Measurements from ENCODE around the gene HGFAC.
"Not testable (repeated sequence)": the region's sequence is repeated elsewhere in the genome, so short reads cannot be mapped to it uniquely, and the experiment has no call there.

Gene HGFAC

DNA sequence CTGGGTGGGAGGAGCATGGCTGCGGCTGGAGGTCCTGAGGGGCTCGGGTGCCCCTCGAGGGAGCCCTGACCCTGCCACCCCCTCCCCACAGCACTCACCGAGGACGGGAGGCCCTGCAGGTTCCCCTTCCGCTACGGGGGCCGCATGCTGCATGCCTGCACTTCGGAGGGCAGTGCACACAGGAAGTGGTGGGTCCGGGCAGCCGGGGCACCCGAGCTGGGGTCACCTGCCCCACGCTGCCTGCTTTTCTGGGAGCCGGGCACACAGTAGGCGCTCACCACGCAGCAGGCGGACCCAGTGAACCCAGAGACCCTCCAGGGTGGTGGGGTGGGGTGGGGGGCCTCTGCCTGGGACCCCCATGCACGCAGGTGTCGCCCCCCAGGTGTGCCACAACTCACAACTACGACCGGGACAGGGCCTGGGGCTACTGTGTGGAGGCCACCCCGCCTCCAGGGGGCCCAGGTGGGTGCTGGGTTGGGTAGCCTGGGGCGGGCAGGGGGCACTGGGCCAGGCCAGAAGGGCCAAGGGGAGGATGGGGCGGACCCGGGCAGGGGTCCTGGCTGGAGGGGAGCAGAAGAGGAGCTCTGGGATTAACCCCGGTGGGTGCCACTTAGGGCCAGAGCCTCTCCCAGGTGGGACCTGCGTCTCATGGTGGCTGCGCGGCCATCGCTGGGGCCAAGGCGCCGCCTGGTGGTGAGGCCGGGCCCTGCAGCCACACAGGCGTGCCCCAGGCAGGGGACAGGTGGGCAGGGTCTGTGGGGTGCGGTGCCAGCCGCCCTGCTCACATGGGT is 1.4 kb downstream of the HGFAC start:
- DNase-seq (ENCODE audit: low read depth in 2 of 2), result peak; percentile 53 to 62

DNA sequence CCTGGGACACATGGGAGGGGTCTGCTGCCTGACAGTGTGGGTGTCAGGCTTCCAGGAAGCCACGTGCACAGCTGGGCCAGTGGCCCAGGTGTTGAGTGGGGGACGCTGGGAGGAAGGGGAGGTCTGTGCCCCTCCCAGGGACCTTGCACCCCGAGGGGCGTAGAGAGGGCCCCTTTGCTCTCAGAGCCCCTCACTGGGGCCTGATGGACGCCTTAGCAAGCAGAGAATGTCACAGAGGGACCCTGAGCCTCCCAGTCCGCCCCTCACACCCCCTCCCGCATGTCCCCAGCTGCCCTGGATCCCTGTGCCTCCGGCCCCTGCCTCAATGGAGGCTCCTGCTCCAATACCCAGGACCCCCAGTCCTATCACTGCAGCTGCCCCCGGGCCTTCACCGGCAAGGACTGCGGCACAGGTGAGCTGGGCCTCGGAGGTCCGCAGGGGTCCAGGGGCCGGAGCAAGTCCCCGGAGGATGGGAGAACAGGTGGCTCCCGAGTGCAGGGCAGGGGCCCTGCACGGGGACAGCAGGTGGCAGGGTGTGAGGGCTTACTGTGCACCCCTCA is 2.1 kb downstream of the HGFAC start:
- DNase-seq (ENCODE audit: low read depth in 2 of 2), result no peak

DNA sequence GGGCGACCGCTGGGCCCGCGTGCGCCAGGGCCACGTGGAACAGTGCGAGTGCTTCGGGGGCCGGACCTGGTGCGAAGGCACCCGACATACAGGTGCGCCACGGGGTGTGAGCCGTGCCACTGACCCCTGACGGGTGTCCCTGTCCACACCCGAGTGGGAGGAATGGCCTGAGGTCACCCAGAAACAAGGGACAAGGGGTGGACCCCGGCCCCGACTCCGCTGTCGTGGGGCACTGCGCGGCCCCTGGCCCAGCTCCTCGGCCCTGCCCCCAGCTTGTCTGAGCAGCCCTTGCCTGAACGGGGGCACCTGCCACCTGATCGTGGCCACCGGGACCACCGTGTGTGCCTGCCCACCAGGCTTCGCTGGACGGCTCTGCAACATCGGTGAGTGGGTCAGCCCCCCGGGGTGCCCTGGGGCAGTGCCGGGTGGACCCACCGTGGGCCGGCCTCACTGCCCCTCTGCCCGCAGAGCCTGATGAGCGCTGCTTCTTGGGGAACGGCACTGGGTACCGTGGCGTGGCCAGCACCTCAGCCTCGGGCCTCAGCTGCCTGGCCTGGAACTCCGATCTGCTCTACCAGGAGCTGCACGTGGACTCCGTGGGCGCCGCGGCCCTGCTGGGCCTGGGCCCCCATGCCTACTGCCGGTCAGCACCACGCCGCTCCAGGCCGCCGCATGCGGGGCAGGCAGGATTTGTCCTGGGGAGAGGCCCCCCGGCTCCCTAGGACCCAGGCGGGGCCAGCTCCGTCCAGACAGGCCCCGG is 2.8 kb downstream of the HGFAC start:
- DNase-seq (ENCODE audit: low read depth in 2 of 2), result no peak

DNA sequence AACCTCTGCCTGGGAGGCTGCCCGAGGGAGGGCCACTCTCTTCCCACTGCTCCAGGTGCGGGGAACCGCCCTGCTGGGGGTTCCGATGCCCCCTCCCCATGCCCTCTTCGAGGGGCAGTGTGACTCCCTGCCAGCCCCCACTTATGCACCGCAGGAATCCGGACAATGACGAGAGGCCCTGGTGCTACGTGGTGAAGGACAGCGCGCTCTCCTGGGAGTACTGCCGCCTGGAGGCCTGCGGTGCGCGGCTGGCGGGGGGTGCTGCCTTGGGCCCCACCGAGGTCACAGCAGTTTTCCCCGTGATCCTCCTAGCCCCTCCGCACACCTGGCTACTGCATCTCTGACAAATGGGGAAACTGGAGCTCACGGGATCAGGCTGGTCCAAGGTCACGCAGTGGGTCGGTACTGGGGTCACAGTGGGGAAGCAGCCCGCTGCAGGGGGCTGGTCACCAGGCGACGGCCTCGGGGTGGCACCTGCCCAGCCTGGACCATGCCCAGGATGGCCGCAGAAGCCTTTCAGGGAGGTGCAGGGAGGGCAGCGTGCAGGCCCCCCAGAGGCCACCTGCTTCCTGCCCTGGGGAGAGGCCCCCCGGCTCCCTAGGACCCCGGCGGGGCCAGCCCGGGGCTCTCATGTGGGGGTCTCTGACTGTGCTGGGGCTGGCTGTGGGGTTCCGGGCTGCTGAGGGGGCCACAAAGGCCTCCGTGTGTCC is 3.5 kb downstream of the HGFAC start:
- DNase-seq (ENCODE audit: low read depth in 2 of 2), result no peak

DNA sequence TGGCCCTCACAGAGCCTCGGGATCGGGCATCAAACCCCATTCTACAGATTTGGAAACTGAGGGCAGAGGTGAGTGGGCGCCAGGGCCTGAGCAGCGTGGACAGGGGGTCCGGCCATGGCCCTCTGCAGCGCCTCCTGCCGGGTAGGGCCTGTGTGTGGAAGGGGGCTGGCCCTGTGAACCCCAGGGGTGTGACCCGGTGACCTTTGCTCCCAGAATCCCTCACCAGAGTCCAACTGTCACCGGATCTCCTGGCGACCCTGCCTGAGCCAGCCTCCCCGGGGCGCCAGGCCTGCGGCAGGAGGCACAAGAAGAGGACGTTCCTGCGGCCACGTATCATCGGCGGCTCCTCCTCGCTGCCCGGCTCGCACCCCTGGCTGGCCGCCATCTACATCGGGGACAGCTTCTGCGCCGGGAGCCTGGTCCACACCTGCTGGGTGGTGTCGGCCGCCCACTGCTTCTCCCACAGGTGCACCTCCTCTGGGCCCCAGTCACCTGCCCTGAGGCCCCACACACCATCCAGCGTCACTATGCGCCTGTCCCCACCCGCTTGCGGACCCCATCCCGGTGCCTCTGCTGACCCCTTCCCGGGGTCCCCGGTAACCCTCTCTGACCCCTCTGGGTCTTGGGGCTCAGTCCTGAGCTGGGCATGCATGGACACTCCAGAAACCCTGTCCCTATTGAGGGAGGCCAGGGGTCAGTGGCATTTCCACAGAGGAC is 4.2 kb downstream of the HGFAC start:
- no peak for DNase-seq (ENCODE audit: low read depth in 2 of 2)

DNA sequence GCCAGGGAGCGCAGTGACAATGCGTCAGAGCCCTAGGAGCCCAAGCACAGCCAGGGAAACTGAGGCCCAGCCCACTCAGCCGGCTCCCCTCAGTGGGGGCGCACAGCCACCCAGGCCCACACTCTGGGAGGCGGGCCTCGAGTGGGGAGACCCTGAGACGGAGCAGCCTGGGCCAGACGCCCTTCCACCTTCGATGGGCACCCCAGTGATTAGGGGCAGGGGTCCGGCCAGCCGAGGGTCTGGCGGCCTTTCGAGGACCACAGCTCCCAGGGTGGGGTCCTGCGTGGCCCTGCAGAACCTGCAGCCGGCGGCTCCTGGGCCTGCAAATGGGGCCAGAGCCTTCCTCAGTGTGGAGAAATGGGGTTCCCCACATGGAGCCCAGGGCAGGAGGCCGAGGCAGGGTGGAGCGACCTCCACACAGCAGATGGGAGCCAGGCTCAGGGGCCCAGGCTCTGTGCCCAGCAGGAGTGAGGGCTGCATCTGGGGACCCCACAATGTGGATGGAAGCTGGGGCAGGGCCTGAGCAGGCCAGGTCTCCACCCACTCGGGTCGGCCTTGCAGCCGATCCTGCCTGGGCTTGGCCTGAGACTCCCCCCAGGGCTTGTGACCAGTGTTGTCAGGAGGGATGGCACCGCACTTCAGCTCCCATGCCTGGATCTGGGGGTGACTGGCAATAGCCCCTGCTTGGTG is 5.0 kb downstream of the HGFAC start:
- no peak for DNase-seq (ENCODE audit: low read depth in 2 of 2)

DNA sequence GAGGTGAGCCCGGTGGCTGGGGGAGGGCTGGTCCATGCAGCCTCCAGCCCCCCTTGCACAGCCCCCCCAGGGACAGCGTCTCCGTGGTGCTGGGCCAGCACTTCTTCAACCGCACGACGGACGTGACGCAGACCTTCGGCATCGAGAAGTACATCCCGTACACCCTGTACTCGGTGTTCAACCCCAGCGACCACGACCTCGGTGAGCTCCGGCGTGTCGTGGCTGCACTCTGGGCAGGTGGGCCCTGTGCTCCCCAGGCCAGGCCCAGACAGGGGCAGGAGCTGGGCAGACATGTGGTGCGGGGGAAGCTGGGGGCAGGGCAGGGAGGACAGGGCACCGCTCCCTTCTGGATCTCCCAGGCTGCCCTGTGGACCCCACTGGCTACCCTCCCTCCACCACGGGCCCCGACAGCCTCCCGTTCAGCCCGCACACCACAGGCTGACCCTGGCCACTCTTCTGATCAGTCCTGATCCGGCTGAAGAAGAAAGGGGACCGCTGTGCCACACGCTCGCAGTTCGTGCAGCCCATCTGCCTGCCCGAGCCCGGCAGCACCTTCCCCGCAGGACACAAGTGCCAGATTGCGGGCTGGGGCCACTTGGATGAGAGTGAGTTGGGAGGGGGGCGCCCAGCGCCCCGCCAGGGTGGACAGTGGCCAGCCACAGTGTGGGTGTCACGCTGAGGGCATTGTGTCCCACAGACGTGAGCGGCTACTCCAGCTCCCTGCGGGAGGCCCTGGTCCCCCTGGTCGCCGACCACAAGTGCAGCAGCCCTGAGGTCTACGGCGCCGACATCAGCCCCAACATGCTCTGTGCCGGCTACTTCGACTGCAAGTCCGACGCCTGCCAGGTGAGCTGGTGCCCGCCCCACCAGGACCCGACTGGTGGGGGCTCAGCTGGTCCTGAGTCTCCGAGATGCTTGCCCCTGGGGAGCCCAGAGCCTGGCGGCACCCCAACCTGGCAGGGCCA is 5.9 kb downstream of the HGFAC start:
- DNase-seq (ENCODE audit: low read depth in 2 of 2), result no peak

DNA sequence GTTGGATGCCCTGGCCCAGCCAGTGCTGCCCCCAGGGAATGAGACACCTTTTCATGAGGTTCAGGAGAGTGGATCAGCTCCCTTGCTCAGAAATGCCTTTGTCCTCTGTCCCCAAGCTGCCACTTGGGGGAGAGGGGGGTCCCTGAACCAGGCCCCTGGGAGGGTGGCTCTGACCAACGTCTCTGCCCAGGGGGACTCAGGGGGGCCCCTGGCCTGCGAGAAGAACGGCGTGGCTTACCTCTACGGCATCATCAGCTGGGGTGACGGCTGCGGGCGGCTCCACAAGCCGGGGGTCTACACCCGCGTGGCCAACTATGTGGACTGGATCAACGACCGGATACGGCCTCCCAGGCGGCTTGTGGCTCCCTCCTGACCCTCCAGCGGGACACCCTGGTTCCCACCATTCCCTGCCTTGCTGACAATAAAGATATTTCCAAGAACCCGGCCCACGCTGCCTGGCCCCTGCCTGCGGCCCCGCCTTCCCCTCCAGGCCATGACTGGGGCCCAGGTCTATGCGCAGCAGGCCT is 7.3 kb downstream of the HGFAC start:
- no peak for DNase-seq (ENCODE audit: low read depth in 2 of 2)

DNA sequence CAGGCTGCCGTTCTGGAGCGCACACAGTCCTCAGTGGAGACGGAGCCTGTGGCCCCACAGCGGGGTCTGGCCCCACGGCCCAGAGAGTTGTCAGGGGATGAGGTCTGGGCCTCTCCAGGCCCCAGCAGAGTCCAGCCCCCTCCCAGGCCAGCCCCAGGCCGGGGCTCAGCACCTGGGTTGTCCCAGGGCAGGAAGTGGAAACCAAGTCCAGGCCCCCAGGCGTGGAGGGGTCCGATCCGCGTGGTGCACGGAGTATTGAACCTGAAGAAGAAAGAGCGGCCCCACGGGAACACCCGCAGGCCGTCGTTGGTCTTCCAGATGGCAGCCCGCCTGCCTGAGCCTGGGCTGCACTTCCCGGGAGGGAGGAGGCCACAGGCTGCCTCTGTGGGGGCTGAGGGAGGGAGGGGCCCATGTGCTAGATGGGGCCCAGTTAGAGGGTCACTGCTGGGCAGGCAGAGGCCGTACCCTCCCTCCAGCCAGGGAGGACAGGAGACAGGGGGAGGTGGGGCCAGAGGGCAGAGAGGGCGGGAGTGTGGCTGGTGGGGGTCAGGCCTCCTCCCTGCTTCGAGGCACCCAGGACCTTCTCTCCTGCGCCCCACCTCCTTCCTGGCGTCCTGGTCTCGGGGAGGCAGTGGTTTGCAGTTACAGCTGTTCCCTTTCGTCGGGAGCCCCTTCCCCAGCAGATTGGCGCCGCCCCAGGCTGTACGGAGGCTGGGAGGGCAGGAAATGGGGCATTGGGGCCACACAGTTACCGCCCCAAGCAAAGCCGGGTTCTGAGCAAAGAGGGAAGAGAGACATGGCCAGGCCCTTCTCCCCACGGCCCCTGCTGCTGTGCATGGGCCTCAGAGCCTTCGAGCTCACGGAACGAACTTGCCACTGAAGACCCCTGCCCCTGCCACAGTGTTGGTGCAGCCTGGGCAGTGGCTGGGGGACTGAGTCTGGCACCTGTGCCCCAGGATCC is 8.1 kb downstream of the HGFAC start:
- no peak for DNase-seq (ENCODE audit: low read depth in 2 of 2)

DNA sequence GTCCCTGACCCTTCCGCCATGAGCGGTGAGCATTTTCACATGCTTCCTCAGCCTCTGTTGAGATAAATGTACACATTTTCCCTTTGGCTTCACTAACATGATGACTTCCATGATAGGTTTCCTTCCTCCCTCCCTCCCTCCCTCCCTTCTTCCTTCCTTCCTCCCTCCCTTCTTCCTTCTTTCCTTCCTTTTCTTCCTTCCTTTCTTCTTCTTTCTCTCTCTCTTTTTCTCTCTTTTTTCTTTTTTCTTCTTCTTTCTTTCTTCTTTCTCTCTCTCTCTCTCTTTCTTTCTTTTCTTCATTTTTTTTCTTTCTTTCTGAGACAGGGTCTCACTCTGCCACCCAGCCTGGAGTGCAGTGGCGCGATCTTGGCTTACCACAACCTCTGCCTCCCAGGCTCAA is 8.9 kb downstream of the HGFAC start:
- no peak for DNase-seq (ENCODE audit: low read depth in 2 of 2)

DNA sequence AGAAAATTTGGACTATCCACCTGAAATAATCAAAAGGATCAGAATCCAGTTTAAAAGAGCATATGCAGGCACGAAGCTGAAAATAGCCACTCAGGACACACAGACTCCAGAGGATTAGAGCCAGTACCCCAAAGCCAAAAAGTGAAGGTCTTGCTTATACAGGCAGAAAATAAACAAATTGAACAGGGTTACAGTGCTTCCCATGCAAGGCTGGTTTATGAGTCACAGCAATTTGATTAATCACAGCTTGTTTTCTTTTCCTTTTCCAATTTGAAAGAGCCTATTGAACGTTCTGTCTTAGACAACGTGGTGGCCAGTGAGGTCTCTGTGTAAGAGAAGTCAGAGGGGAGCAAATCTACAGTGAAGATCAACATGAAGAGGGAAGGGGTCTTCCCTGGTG is 10.2 kb downstream of the HGFAC start:
- no peak for DNase-seq (ENCODE audit: low read depth in 2 of 2)

DNA sequence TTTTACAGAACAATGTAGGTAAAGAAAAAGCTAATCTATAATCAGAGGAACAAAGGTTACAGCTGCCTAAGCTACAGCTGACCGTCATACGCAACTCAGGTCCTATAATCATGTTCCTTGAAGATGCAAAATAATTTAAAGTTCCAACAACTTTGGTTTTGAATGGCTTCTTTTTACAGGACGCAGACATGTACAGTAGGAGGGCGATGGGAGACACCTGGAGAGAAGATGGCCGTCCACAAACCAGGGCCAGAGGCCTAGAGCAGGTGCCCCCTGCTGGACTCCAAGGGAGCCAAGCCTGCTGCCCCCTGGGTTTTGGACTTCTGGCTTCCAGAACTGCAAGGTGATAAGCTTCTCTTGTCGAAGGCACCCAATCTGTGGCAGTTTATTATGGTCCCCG is 10.6 kb downstream of the HGFAC start:
- DNase-seq (ENCODE audit: low read depth in 2 of 2), result no peak

DNA sequence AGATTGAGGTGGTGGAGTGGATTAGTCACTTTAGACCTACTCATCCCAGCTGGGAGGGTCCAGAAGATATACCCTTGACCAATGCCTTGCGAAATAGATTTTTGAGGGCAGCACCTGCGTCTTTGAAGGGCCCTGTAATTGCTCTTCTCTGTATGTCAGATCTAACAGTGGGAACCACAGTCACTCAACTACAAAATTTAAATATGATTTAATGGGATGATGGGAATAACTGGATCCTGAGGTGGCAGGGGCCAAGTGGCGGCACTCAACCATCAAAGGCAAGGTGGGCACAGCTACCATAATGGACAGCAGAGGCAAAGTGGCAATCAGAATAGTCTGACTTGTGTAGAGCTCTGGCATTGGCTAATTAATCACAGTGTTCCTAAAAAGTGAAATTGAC is 13.8 kb downstream of the HGFAC start:
- DNase-seq (ENCODE audit: low read depth in 2 of 2), result not testable (repeated sequence)

DNA sequence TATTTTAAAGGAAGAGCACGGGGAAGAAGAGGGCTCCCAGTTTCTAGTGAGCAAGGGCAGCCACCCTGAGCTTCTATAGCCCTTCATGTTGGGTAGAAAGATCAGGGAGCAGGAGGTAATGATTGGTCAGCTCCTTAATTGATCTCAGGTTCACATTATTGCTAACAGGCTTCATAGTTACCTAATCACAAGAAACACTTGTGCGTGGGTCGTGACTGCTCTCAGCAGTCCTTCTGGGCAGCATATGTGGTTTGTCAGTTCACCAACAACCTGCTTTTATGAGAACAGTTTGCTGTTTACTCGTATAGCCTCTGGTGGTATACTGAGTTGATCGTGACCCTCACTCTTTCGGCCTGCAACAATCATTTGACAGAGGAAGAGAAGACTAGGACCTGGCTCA is 16.6 kb downstream of the HGFAC start:
- DNase-seq (ENCODE audit: low read depth in 2 of 2), result no peak

DNA sequence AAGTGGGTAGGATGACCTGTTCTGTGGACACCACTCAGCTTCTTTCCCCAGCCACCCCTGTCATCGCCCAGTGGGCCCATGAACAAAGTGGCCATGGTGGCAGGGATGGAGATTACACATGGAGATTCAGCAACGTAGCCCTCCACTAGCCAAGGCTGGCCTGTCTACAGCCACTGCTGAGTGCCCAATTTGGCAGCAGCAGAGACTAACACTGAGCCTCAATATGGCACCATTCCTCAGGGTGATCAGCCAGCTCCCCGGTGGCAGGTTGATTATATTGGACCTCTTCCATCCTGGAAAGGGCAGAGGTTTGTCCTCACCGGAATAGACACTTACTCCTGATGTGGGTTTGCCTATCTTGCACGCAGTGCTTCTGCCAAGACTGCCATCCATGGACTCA is 17.4 kb downstream of the HGFAC start:
- not testable (repeated sequence) for DNase-seq (ENCODE audit: low read depth in 2 of 2)

DNA sequence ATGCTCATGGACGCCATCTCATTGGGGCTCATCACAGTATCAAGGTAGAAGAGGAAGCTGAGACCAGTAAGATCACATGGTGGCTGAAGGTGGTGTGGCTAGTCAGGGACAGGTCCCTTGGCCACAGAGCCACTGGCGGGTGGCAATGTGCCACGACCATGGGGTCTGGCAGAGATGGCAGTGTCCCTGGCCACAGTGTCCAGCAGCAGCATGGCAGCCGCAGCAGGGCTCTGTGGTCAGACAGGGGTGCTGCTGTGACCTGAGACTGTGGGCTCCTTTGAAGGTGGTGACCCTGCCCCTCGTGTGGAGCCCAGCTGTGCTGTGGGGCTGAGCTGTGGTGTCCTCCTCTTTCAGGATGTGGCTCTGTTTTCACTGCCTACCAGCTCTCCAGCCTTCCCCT is 19.2 kb downstream of the HGFAC start:
- DNase-seq (ENCODE audit: low read depth in 2 of 2), result no peak

DNA sequence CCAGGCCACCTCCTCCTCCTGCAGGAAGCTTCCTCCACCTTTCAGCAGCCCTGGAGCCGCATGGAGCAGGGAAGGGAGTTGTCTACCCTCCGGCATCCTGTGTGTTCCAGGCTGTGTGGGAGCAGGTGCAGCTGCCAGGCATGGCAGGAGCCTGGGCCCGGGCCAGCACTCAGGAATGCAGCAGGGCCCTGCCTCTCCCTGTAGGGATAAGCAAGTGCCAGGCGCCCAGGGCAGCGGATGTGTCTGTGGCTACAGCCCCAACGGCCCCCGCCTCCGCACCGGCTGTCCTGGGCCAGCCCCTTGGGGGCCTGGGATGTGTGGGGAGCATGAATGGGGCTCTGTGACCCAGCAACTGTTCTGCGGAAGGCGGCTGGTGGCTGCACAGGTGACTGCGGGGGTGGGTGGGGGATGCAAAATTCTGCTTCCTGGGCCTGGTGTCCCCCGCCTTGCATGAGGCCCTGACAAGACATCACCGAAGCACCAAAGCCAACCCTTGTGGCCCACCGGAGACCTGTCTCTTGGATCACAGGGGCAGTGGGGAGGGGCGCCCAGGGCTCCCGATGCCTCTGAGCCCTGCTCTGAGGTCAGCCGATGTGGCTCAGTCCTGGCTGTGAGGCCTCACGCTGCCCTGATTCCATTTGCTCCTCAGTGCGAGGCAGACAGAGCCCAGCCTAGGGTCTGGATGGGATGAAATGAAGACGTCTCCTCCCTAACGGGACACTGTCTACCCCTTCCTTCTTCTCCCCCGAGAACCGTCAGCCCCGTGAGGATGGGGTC is 19.9 kb downstream of the HGFAC start:
- DNase-seq (ENCODE audit: low read depth in 2 of 2), result no peak

DNA sequence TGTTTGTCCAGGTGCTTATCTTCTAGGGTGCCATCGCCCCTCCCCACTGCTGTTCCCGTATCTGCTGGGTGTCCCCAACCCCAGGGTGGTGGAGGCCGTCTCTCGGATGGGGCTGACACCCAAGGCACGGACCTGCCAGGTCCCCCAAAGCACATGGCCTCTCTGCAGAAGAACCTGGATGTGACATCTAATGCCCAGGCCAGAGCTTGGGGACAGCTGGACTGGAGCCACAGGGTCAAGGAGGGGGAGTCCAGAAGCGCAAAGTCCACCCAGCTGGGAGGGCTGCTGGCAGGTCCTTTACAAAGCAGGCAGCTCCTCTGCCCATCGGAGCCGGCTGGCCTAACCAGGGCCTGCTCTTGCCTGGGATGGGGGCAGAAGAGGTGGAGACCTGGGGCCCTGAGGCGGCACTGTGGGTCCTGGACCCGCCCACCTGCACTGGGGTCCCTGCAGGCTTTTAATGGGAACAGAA is 20.6 kb downstream of the HGFAC start:
- no peak for DNase-seq (ENCODE audit: low read depth in 2 of 2)
